Activated T-cell treated with anti-CD3 and anti-CD28 coated beads for 1 hour (primary cell): Measurements from ENCODE around the gene CACTIN.
"Not testable (repeated sequence)": the region's sequence is repeated elsewhere in the genome, so short reads cannot be mapped to it uniquely, and the experiment has no call there.

Source experiments
- DNase-seq: peaks from one replicate; pipeline ENCODE4 v3.0.0-alpha.2; 2020; ENCODE audit warnings: low read depth

CACTIN gene

DNA sequence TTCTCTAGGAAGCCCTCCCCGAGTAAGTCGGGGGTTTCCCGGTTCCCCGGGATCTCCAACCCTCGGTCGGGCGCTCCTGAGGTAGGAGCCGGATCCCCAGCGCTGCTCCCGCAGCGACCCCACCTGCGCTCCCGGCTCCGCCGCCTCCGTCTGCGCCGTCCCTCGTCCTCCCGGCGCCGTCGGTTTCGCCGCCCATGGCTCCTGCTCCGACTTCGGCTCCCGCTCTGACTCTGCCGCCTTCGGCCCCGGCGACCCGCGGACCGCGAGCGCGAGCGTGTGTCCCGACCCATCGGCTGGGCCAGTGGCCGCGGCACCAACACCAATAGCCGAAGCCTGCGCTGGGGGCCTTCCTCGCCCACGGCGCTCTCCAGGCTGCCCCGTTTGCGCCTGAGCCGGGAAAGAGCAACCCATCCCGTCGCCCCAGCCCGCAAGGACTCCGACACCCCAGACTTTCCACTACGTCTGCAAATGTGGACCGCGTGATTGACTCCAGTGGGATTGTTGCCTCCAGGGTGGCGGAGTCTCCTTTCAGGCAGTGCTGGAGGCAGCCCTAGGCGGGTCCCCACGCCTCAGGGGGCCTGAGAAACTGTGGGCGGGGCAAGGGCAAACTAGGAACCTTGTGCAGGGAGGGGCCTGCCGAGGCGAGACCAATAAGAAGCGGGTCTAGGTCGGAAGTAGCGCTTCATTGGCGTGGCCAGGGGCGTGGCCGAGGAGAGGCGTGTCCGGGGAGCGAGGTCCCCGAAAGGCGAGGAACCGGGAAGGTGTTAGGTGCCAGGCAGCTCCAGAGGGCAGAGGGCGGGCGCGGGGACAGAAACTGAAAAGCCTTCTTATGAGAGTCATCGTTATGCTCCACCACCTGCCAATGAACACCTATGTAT lies at the start of gene CACTIN:
Gene CACTIN (minus strand): TSS at position 318 of the 878 bp plus-strand sequence. CDS start 28 bp downstream, at position 290.
- DNase-seq, result peak; percentile 99

- no peak for DNase-seq
Measured at GRCh38 chr19:3674784-3675543, 48.4 kb upstream of the CACTIN start.

- no peak for DNase-seq
Measured at GRCh38 chr19:3673506-3674439, 47.2 kb upstream of the CACTIN start.

DNA sequence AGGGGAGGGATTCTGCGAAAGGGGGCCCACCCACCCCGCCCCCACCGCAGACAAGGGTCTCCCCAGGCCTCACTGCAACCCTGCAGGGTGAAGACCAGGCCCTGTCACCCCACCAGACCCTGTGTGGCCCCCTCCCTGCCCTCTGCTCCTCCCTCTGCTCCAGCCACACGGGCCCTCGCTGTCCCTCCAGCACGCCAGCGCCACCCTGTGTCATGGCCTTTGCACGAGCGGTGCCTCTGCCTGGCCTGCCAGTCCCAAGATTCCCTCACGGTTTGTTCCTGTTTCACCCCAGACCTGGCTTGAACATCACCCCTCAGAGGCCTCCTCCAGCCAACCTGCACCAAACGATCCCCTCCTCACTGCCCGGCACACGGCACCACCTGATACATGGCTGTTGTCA lies 46.4 kb upstream of the CACTIN start:
- DNase-seq, result no peak

DNA sequence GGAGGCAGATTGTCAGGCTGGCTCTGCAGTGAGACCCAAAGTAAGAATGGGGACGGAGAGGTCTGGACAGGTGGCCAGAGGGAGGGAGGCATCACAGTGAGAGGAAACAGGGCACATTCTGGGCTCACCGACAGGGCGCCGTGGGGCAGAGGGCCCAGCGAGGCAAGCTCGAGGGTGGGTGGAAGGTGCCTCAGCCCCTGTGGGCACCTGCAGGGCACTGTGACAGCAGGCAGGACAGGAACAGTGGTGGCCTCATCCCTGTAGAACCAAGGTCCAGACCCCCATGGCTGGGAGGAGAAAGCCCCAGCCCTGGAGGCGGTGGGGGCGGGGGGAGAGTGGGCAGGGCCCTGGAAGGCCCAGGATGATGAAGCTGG lies 46.0 kb upstream of the CACTIN start:
- DNase-seq, result no peak

GRCh38 chr19:3671680-3672574 lies 45.3 kb upstream of the CACTIN start:
- no peak for DNase-seq

DNA sequence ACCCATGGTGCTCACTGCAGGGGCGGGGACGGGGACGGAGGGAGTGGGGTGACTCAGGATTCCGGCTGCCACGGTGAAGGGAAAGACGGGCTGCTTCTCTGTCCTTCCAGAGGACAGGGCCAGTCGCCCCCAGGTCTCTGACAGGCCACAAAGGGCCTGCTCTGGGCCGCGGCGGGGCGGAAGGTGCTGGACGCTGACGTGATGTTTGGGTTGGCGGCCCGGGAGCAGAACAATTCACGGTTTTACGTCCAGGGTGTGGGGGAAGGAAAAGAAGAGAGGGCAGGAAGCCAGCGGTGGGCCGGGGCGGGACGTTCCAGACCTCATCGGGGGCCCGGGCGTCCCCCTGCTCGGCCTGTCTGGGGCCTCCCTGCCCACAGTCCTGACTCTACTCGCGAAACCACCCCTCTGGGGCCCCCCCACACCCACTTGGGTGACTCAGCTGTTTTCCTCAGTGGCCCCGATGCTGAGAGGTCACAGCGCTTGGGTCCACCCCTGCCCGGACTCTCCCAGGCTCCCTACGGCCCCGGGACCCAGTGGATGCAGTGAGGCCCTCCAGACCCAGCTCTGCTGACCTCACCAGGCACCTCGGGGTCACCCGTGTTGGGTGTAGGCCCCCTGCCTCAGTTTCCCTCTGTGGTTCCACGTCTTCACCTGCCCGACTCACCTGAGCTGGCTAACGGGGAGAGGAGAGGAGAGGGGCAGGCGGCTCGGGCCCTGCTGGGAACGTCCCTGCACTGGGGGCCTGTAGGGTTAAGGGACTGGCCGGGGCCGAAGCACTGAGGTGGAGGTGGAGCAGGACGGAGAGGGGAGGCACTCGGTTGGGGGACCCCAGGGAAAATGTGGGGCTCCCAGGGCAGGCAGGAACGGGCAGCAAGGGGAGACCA lies 44.4 kb upstream of the CACTIN start:
- DNase-seq, result no peak

- no peak for DNase-seq
Measured at GRCh38 chr19:3669947-3670795, 43.6 kb upstream of the CACTIN start.

DNA sequence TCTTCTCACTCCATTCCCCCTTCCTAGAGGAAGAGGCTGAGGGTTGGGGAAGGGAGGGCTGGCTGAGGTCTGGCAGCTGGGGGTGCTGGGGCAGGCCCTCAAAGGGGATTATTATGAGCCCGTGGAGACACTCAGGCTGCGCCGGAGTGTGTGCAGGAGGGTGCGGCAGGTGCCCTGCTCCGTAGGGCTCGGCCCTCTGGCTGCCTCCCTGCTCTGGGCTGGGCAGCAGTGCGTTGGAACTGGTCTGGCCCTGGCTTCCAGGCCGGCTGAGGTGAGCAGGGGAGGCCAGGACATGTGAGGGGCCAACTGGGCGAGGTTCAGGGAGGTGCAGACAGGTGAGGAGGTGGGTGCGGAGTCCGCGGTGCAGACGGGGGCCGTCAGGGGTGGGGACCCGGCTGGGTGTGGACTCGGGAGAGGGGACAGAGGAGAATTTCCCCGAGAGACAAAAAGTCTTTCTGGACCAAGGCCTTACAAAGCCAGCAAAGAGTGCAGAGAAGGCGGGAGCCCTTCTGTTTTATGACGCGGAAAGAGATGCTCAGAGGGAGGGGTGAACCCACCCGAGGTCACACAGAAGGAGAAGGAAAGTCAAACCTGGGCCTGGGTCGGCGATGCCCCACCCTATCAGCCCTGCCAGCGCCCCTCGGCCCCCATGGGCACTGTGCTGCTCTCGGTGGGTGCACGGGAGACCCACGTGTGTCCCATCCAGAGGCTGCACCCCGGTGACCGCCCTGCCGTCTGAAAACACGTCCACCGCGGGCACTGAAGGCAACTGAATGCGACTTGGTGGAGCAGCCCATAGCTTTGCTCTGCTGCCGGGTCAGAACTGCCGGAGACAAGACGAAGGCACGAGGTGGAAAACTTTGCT lies 42.7 kb upstream of the CACTIN start:
- no peak for DNase-seq

DNA sequence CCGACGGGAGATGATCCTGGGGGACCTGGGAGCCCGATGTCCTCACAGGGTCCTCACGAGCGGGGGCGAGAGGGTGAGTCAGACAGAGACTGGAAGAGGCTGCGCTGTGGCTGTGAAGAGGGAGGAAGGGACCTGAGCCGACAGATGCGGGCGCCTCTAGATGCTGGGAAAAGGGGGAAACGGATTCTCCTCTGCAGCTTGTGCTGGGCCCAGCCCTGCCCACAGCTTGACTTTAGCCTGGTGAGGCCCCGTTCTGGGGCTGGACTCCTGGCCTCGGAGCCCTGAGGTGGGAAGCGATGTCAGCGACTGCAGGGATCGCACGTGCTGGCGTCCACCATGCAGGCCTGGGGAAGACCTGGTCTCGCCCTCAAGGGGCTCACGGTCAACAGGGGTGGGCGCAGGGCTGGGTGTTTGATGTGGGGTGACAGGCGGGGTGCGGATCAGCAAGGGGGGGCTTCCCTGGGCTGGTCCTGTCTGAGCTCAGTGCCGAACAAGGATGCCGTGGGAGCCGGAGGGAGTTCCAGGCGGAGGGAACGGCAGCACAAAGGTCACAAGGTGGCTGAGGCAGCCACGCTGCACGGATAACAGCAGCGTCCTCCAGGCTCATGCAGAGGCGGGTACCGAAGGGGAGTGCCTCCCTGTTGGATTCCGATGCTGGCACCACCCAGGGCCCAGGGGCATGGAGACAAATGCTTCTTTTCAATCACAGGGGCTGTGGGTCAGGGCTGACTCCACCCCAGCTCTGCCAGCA lies 41.9 kb upstream of the CACTIN start:
- DNase-seq, result no peak

DNA sequence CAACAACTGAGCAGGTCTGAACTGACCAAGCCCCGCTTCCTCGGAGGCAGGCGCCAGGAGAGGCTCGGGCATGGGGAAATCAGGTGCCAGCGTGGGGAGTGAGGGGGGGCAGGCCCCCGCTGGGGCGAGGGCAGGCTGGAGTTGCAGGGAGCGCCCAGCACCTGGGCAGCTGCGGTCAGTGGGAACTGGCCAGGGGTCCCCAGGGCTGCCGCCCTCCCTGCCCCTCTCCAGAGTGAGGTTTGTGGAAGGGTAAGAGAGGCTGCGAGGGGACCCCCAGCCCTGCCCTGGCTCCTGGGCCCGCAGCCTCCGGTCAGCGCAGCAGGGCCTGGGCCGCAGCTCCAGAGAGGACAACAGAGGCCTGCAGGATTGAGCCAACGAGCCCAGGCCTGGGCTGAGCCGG lies 41.2 kb upstream of the CACTIN start:
- DNase-seq, result no peak

GRCh38 chr19:3667037-3667638 lies 40.5 kb upstream of the CACTIN start:
- no peak for DNase-seq

GRCh38 chr19:3666545-3666856 lies 39.9 kb upstream of the CACTIN start:
- DNase-seq, result not testable (repeated sequence)

DNA sequence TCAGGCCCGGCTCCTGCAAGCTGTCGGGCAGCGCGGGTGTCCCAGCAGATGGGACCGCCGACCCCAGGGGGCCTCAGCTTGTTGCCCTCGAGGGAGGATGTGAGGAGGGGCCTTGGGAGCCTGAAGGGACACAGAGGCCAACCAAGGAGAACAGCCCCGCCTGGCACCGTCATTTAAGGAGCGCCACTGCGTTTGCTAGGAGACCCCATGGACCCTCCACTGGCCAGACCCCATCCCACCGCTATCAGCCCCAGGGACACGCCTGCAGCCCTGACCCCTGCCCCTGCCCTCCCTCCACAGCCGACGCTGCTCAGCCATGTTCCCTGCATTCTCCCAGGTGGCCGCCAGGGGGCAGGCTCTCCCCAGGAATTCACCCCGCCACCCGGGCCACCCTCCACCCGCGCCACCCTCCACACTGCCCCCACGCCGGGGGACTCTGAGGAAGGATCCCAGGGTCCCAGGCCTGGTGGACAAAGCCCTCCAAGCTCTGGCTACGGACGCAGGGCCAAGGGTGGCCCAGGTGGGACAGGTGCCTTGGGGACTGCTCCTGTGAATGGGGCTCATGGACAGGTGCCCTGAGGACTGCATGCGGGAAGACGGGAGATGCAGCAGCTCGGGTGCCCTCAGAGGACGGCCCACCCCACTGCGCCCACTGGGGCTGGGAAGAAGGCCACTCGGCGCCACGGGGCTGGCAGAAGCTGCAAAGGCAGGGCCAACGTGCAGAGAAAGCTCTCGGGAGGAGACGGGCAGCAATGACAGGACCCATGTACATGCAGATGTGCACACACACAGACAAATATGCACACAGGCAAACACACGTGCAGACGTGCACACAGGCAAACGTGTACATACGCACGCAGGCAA lies 39.3 kb upstream of the CACTIN start:
- peak; percentile 76 for DNase-seq

DNA sequence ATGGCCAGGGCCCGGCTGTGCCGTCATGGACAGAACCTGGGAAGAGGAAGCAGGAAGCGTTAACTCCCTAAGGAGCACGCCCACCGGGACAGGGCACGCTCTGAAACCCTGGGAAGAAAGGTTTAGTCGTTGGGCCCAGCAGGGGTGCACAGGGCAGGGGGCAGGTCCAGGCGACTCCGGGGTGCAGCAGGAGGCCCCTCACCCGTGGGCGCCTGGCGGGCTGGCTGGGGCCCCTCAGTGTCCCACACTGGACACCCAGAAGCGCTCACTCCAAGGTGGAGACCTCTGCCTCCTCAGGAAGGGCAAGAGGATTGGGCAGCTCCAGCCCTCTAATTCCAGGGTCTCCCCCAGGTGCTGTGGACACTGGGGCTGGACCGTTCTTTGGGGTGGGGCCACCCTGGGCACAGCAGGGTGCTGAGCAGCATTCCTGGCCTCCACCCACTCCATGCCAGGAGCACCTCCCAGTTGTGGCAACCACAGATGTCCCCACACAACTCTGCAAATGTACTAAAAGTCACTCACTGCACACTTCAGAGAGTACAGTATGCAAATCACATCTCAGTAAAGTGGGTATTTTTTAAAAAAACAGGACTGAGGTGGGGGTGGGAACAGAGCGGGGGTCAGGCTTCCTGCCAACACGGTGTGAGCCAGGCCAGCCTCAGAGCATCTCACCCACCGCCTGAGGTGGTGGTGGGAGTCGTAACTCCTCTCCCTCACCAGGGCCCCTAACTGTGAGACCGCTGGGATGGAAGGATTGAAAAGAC lies 38.5 kb upstream of the CACTIN start:
- DNase-seq, result no peak
